ENCODE results near the gene HECTD1. TPM values are rescaled to one million over a fixed set of nuclear protein-coding genes. Genes with fewer than 3 reads are reported as not detected.
A peak's percentile ranks its signal among the peaks of the same experiment; 100 is the strongest.
"Not testable (repeated sequence)": the region's sequence is repeated elsewhere in the genome, so short reads cannot be mapped to it uniquely, and the experiment has no call there.

HECTD1 gene
- total and polyA plus RNA-seq, 2 experiments from 2014 or later = 49.4 to 180 TPM

- Histone ChIP-seq H3K27me3 (no peaks in the 10 kb centered on the region), H3K36me3 (no peaks in the 10 kb centered on the region), H3K9me3 (ENCODE audit: low read depth) (no peaks in the 10 kb centered on the region), H3K27ac (no peak overlapping the region), H3K4me1 (ENCODE audit: low read depth) (no peaks in the 10 kb centered on the region), H3K4me3 (no peak overlapping the region)
- DNase-seq (ENCODE audit: low read depth in 1 of 2, low spot score in 1 of 2) = no peak
- no peak for TF ChIP-seq CTCF (IDR thresholded peaks at IDR 0.05; ENCODE audit: low read depth, low read length)
These were observed 46.3 kb upstream of the HECTD1 start for GRCh38 chr14:31253746-31254471.

- Histone ChIP-seq H3K4me1 (ENCODE audit: low read depth) (no peaks in the 10 kb centered on the region), H3K27ac (no peak overlapping the region), H3K27me3 (no peaks in the 10 kb centered on the region), H3K4me3 (no peak overlapping the region), H3K9me3 (ENCODE audit: low read depth) (no peaks in the 10 kb centered on the region), H3K36me3 (no peaks in the 10 kb centered on the region)
- no peak for DNase-seq (ENCODE audit: low read depth in 1 of 2, low spot score in 1 of 2)
- TF ChIP-seq CTCF (IDR thresholded peaks at IDR 0.05; ENCODE audit: low read depth, low read length) = no peak
These were observed 45.3 kb upstream of the HECTD1 start for GRCh38 chr14:31252865-31253264.

GRCh38 chr14:31251028-31251958 is 43.7 kb upstream of the HECTD1 start:
- Histone ChIP-seq H3K9me3 (ENCODE audit: low read depth) (no peaks in the 10 kb centered on the region), H3K27ac (no peak overlapping the region), H3K4me3 (no peak overlapping the region), H3K36me3 (no peaks in the 10 kb centered on the region), H3K4me1 (ENCODE audit: low read depth) (no peaks in the 10 kb centered on the region), H3K27me3 (no peaks in the 10 kb centered on the region)
- no peak for TF ChIP-seq CTCF (IDR thresholded peaks at IDR 0.05; ENCODE audit: low read depth, low read length)
- DNase-seq (ENCODE audit: low read depth in 1 of 2, low spot score in 1 of 2) = no peak

- Histone ChIP-seq H3K4me1 (ENCODE audit: low read depth) (peaks cover 24% of the 10 kb centered on the region), H3K27me3 (no peaks in the 10 kb centered on the region), H3K4me3 (no peak overlapping the region), H3K9me3 (ENCODE audit: low read depth) (no peaks in the 10 kb centered on the region), H3K36me3 (no peaks in the 10 kb centered on the region), H3K27ac (no peak overlapping the region)
- DNase-seq (ENCODE audit: low read depth in 1 of 2, low spot score in 1 of 2) = no peak
- TF ChIP-seq CTCF (IDR thresholded peaks at IDR 0.05; ENCODE audit: low read depth, low read length) = no peak
These were observed 37.0 kb upstream of the HECTD1 start for GRCh38 chr14:31244626-31245025.

GRCh38 chr14:31243860-31244259 is 36.3 kb upstream of the HECTD1 start:
- H3K27ac ChIP-seq = no peak overlapping the region
- H3K4me1 ChIP-seq (ENCODE audit: low read depth) = peaks cover 26% of the 10 kb centered on the region

GRCh38 chr14:31242161-31242940 is 34.8 kb upstream of the HECTD1 start:
- H3K36me3 ChIP-seq; H3K27me3 ChIP-seq; H3K27ac ChIP-seq; H3K4me3 ChIP-seq; H3K9me3 ChIP-seq (ENCODE audit: low read depth): not testable (repeated sequence)
- DNase-seq (ENCODE audit: low read depth in 1 of 2, low spot score in 1 of 2) = peak in 1 of 2 donors; percentile 49
- peaks cover 26% of the 10 kb centered on the region for H3K4me1 ChIP-seq (ENCODE audit: low read depth)

More at GRCh38 chr14:31243860-31244259, 36.3 kb upstream of the HECTD1 start:
- H3K27me3 ChIP-seq = no peaks in the 10 kb centered on the region
- no peaks in the 10 kb centered on the region for H3K9me3 ChIP-seq (ENCODE audit: low read depth)
- no peak overlapping the region for H3K4me3 ChIP-seq
- no peak for TF ChIP-seq CTCF (IDR thresholded peaks at IDR 0.05; ENCODE audit: low read depth, low read length)
- DNase-seq (ENCODE audit: low read depth in 1 of 2, low spot score in 1 of 2) = no peak
- H3K36me3 ChIP-seq = no peaks in the 10 kb centered on the region
